ENCODE data around the gene TSSK2.

The TSSK2 gene

DNA sequence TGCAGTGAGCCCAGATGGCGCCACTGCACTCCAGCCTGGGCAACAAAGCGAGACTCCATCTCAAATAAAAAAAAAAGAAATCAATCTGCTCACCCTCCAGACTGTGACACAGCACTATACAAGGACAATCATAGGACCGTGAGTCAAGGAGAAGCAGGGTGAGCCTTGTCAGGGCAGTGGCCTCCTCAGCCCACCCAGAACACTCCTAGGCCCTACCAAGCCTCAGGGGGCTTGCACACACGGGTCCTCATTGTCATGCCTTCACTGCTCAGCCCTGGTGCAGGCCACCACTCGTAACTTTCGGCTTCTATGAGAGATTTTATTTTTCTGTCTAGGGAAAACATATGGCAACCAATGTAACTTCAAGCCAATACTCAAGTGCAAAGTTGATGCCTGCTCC is 44.7 kb upstream of the TSSK2 start:
- Histone ChIP-seq H3K9me3 (ENCODE audit: control extremely low read depth in 1 of 5, control insufficient read depth in 4 of 5, insufficient read depth in 2 of 5, low read depth in 1 of 5, low read length in 4 of 5) (no peaks in the 10 kb centered on the region), H3K27me3 (replicated peaks in 2 of 5; ENCODE audit: control insufficient read depth in 4 of 5, insufficient read depth in 5 of 5, low read length in 4 of 5) (no peaks in the 10 kb centered on the region), H3K4me1 (ENCODE audit: control extremely low read depth in 1 of 4, control insufficient read depth in 4 of 4, insufficient read depth in 4 of 4, low read length in 3 of 4) (peaks cover 12 to 46% (median 35%) of the 10 kb centered on the region in 4 experiments), H3K27ac (ENCODE audit: insufficient read depth in 1 of 2, low read depth in 1 of 2, low read length in 2 of 2, poor library complexity in 1 of 2, severe bottlenecking in 2 of 2) (no peak overlapping the region), H3K36me3 (ENCODE audit: control insufficient read depth in 4 of 4, insufficient read depth in 4 of 4, low read length in 3 of 4) (peaks cover 0 to 4% (median 3%) of the 10 kb centered on the region in 4 experiments), H3K4me3 (ENCODE audit: control insufficient read depth in 1 of 7, extremely low read depth in 1 of 7, insufficient read depth in 4 of 7, low read depth in 2 of 7, low read length in 6 of 7) (no peak overlapping the region)
- CTCF ChIA-PET = interaction anchor here (0.6 kb wide), 1 partner anchor 353 kb away, joined by 3 read pairs; no protein-coding TSS in a partner anchor
- POLR2A ChIA-PET = no interaction called here
- WGBS (ENCODE audit: insufficient coverage) = 89% methylated on average over 5 of the region's 6 CpGs
- DNase-seq = peak in 2 of 3 donors; percentile 32 to 54

DNA sequence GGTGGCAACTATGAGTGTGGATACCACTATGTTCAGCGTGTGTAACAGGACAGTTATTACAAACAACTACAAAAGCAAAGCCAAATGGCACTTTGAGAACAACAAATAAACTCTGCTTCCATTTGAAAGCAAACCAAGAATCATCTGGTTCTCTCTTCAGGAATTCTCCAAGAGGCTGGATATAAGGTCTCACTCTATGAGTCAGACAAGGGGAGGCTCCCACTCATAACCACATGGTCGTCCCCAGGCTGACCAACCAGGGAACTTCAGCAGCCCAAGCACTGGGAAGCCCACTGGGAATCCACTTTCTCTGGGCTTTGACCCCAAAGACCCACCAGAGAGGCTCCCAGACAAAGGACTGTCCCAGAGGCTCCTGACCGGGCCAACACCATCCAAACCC is 44.2 kb upstream of the TSSK2 start:
- no peak overlapping the region for H3K27ac ChIP-seq (ENCODE audit: insufficient read depth in 1 of 2, low read depth in 1 of 2, low read length in 2 of 2, poor library complexity in 1 of 2, severe bottlenecking in 2 of 2)
- DNase-seq = no peak
- ChIA-PET CTCF (no interaction called here), POLR2A (no interaction called here)
- H3K9me3 ChIP-seq (ENCODE audit: control extremely low read depth in 1 of 5, control insufficient read depth in 4 of 5, insufficient read depth in 2 of 5, low read depth in 1 of 5, low read length in 4 of 5) = no peaks in the 10 kb centered on the region
- peaks cover 12 to 46% (median 35%) of the 10 kb centered on the region in 4 experiments for H3K4me1 ChIP-seq (ENCODE audit: control extremely low read depth in 1 of 4, control insufficient read depth in 4 of 4, insufficient read depth in 4 of 4, low read length in 3 of 4)
- no peak overlapping the region for H3K4me3 ChIP-seq (ENCODE audit: control insufficient read depth in 1 of 7, extremely low read depth in 1 of 7, insufficient read depth in 4 of 7, low read depth in 2 of 7, low read length in 6 of 7)
- H3K27me3 ChIP-seq (replicated peaks in 2 of 5; ENCODE audit: control insufficient read depth in 4 of 5, insufficient read depth in 5 of 5, low read length in 4 of 5) = no peaks in the 10 kb centered on the region
- 95% methylated on average over 3 of the region's 3 CpGs for WGBS (ENCODE audit: insufficient coverage)
- peaks cover 0 to 4% (median 3%) of the 10 kb centered on the region in 4 experiments for H3K36me3 ChIP-seq (ENCODE audit: control insufficient read depth in 4 of 4, insufficient read depth in 4 of 4, low read length in 3 of 4)

DNA sequence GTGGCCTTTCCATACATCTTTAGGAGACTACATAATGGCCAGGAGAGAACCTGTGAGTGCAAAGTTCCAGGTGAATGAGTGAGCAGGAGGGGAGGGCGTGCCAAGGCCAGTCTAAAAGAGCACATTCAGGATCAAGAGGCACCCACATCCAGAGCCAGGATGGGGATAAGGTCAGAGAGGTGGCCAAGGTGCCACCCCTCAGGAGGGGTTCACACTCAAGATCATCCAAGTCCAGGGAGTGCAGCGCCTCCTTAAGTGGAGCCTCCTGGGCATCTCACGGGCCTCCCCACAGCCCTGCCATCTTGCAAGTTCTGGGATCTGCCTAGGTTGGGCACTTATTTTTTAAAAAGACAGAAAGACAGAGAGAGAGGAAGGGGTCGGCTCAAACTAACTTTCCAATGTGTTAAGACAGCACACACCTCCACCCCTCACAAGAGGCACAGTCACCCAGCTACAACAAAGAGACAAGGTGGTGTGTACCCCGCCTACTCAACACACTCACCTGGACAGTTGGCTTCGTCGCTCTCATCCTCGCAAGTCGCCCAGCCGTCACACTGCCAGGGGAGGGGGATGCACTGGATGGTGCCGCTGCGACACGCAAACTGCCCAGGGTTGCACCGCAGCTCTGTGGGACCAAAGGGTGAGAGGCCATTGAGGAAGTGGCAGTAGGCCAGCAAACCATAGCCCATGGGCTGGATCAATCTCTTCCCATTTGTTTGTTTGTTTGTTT is 42.1 kb upstream of the TSSK2 start:
- Histone ChIP-seq H3K27me3 (replicated peaks in 2 of 5; ENCODE audit: control insufficient read depth in 4 of 5, insufficient read depth in 5 of 5, low read length in 4 of 5) (no peaks in the 10 kb centered on the region), H3K27ac (ENCODE audit: insufficient read depth in 1 of 2, low read depth in 1 of 2, low read length in 2 of 2, poor library complexity in 1 of 2, severe bottlenecking in 2 of 2) (no peak overlapping the region), H3K9me3 (ENCODE audit: control extremely low read depth in 1 of 5, control insufficient read depth in 4 of 5, insufficient read depth in 2 of 5, low read depth in 1 of 5, low read length in 4 of 5) (no peaks in the 10 kb centered on the region), H3K4me1 (ENCODE audit: control extremely low read depth in 1 of 4, control insufficient read depth in 4 of 4, insufficient read depth in 4 of 4, low read length in 3 of 4) (peaks cover 12 to 50% (median 35%) of the 10 kb centered on the region in 4 experiments), H3K36me3 (ENCODE audit: control insufficient read depth in 4 of 4, insufficient read depth in 4 of 4, low read length in 3 of 4) (peaks cover 0 to 4% (median 1%) of the 10 kb centered on the region in 4 experiments), H3K4me3 (ENCODE audit: control insufficient read depth in 1 of 7, extremely low read depth in 1 of 7, insufficient read depth in 4 of 7, low read depth in 2 of 7, low read length in 6 of 7) (peak overlapping the region in 1 of 7 experiments; percentile 23)
- CTCF ChIA-PET = interaction anchor here (1.3 kb wide), 1 partner anchor 55 kb away, joined by 4 read pairs; the partner anchor contains the start of gene ESS2
- WGBS (ENCODE audit: insufficient coverage) = 98% methylated on average over 12 of the region's 14 CpGs
- POLR2A ChIA-PET = no interaction called here
- DNase-seq = no peak

DNA sequence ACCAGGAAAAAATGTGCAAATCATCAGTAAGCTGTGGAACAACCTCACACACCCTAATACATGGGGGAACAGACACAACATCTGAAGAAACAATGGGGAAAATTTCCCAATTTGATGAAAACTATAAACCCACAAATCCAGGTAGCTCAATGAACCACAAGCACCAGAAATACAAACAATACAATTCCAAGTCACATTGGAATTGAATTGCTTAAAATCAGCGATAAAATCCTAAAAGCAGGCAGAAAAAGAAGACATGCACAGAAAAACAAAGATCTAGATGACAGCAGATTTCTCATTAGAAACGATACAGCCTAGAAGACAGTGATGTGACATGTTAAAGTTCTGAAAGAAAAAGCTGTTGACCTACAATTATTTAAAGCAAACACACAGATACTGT is 40.9 kb upstream of the TSSK2 start:
- no peaks in the 10 kb centered on the region for H3K9me3 ChIP-seq (ENCODE audit: control extremely low read depth in 1 of 5, control insufficient read depth in 4 of 5, insufficient read depth in 2 of 5, low read depth in 1 of 5, low read length in 4 of 5)
- WGBS (ENCODE audit: insufficient coverage) = no CpG with 5 or more reads among the region's 2 CpGs
- ChIA-PET CTCF (no interaction called here), POLR2A (no interaction called here)
- H3K36me3 ChIP-seq (ENCODE audit: control insufficient read depth in 4 of 4, insufficient read depth in 4 of 4, low read length in 3 of 4) = peaks cover 0 to 6% (median 1%) of the 10 kb centered on the region in 4 experiments
- no peak overlapping the region for H3K27ac ChIP-seq (ENCODE audit: insufficient read depth in 1 of 2, low read depth in 1 of 2, low read length in 2 of 2, poor library complexity in 1 of 2, severe bottlenecking in 2 of 2)
- no peaks in the 10 kb centered on the region for H3K27me3 ChIP-seq (replicated peaks in 2 of 5; ENCODE audit: control insufficient read depth in 4 of 5, insufficient read depth in 5 of 5, low read length in 4 of 5)
- no peak overlapping the region for H3K4me3 ChIP-seq (ENCODE audit: control insufficient read depth in 1 of 7, extremely low read depth in 1 of 7, insufficient read depth in 4 of 7, low read depth in 2 of 7, low read length in 6 of 7)
- no peak for DNase-seq
- peaks cover 10 to 47% (median 33%) of the 10 kb centered on the region in 4 experiments for H3K4me1 ChIP-seq (ENCODE audit: control extremely low read depth in 1 of 4, control insufficient read depth in 4 of 4, insufficient read depth in 4 of 4, low read length in 3 of 4)

DNA sequence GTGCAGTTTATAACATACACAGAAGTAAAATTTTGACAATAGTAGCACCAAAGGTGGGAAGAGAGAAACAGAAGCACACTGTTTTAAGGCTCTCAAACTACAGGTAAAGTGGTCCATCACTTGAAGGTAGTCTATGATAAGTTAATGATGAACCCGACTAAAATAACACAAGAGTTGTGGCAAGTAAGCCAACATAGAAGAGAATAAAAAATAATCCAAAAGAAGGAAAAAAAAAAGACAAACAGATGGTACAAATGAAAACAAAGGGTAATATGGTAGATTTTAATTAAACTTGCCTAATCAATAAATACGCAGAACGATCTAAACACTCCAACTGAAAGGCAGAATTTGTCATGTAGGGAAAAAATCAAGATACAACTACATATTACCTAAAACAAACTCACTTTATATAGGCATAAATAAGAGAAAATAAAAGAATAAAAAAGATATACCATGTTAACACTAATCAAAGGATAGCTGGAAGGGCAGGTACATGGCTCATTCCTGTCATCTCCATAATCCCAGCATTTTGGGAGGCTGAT is 40.5 kb upstream of the TSSK2 start:
- POLR2A ChIA-PET = no interaction called here
- no peak for DNase-seq
- no peaks in the 10 kb centered on the region for H3K27me3 ChIP-seq (replicated peaks in 2 of 5; ENCODE audit: control insufficient read depth in 4 of 5, insufficient read depth in 5 of 5, low read length in 4 of 5)
- H3K9me3 ChIP-seq (ENCODE audit: control extremely low read depth in 1 of 5, control insufficient read depth in 4 of 5, insufficient read depth in 2 of 5, low read depth in 1 of 5, low read length in 4 of 5) = no peaks in the 10 kb centered on the region
- no peak overlapping the region for H3K27ac ChIP-seq (ENCODE audit: insufficient read depth in 1 of 2, low read depth in 1 of 2, low read length in 2 of 2, poor library complexity in 1 of 2, severe bottlenecking in 2 of 2)
- no CpG with 5 or more reads among the region's 3 CpGs for WGBS (ENCODE audit: insufficient coverage)
- H3K4me3 ChIP-seq (ENCODE audit: control insufficient read depth in 1 of 7, extremely low read depth in 1 of 7, insufficient read depth in 4 of 7, low read depth in 2 of 7, low read length in 6 of 7) = no peak overlapping the region
- CTCF ChIA-PET = no interaction called here
- H3K36me3 ChIP-seq (ENCODE audit: control insufficient read depth in 4 of 4, insufficient read depth in 4 of 4, low read length in 3 of 4) = peaks cover 0 to 6% (median 1%) of the 10 kb centered on the region in 4 experiments
- H3K4me1 ChIP-seq (ENCODE audit: control extremely low read depth in 1 of 4, control insufficient read depth in 4 of 4, insufficient read depth in 4 of 4, low read length in 3 of 4) = peaks cover 5 to 42% (median 28%) of the 10 kb centered on the region in 4 experiments

DNA sequence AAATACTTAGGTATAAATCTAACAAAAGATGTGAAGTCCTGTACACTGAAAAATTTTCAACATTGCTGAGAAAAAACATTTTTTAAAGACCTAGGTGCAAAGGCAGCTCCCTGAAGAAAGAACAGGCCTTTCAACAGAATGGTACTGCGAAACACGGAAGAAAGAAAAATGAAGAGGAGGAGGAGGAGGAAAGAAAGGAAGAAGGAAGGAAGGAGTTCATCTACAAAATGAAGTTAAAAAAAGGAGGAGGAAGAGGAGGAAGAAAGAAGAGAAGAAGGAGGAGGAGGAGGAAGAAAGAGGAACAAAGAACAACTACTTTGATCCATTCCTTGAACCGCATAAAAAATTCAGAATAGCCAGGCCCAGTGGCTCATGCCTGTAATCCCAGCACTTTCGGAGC is 38.4 kb upstream of the TSSK2 start:
- H3K4me3 ChIP-seq (ENCODE audit: control insufficient read depth in 1 of 7, extremely low read depth in 1 of 7, insufficient read depth in 4 of 7, low read depth in 2 of 7, low read length in 6 of 7) = no peak overlapping the region
- ChIA-PET CTCF (interaction anchor here (0.6 to 0.9 kb wide), 2 partner anchors 13 to 15 kb away, joined by 3 read pairs; no protein-coding TSS in a partner anchor), POLR2A (no interaction called here)
- H3K4me1 ChIP-seq (ENCODE audit: control extremely low read depth in 1 of 4, control insufficient read depth in 4 of 4, insufficient read depth in 4 of 4, low read length in 3 of 4) = peaks cover 3 to 22% (median 17%) of the 10 kb centered on the region in 4 experiments
- no peaks in the 10 kb centered on the region for H3K9me3 ChIP-seq (ENCODE audit: control extremely low read depth in 1 of 5, control insufficient read depth in 4 of 5, insufficient read depth in 2 of 5, low read depth in 1 of 5, low read length in 4 of 5)
- H3K36me3 ChIP-seq (ENCODE audit: control insufficient read depth in 4 of 4, insufficient read depth in 4 of 4, low read length in 3 of 4) = peaks cover 0 to 6% (median 4%) of the 10 kb centered on the region in 4 experiments
- WGBS (ENCODE audit: insufficient coverage) = 100% methylated on average over 3 of the region's 4 CpGs
- no peak for DNase-seq
- H3K27ac ChIP-seq (ENCODE audit: insufficient read depth in 1 of 2, low read depth in 1 of 2, low read length in 2 of 2, poor library complexity in 1 of 2, severe bottlenecking in 2 of 2) = no peak overlapping the region
- H3K27me3 ChIP-seq (replicated peaks in 2 of 5; ENCODE audit: control insufficient read depth in 4 of 5, insufficient read depth in 5 of 5, low read length in 4 of 5) = no peaks in the 10 kb centered on the region

DNA sequence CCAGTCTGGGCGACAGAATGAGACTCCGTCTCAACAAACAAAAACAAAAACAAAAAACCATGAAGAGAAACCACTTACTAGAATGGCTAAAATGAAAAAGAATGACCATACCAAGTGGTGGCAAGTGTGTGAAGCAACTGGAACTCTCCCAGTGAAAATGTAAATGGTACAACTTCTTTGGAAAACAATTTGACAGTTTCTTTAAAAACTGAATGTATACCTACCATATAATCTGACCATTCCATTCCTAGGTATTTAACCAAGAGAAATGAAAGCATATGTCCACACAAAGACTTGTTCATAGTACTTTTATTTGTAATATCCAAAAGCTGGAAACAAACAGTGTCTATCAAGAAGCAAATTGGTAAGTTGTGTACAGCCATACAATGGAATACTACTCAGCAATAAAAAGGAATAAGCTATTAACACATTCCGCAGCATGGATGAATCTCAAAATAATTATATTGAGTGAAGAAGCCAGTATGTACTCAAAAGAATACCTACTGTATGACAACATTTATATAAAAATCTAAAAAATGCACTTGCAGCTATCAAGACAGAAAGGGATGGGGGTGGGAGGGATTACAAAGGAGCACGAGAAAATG is 36.6 kb upstream of the TSSK2 start:
- no peak for DNase-seq
- ChIA-PET POLR2A (no interaction called here), CTCF (no interaction called here)
- H3K4me1 ChIP-seq (ENCODE audit: control extremely low read depth in 1 of 4, control insufficient read depth in 4 of 4, insufficient read depth in 4 of 4, low read length in 3 of 4) = peaks cover 0 to 5% (median under 1%) of the 10 kb centered on the region in 4 experiments
- no peak overlapping the region for H3K4me3 ChIP-seq (ENCODE audit: control insufficient read depth in 1 of 7, extremely low read depth in 1 of 7, insufficient read depth in 4 of 7, low read depth in 2 of 7, low read length in 6 of 7)
- peaks cover 0 to 7% (median 3%) of the 10 kb centered on the region in 4 experiments for H3K36me3 ChIP-seq (ENCODE audit: control insufficient read depth in 4 of 4, insufficient read depth in 4 of 4, low read length in 3 of 4)
- no peaks in the 10 kb centered on the region for H3K27me3 ChIP-seq (replicated peaks in 2 of 5; ENCODE audit: control insufficient read depth in 4 of 5, insufficient read depth in 5 of 5, low read length in 4 of 5)
- no peak overlapping the region for H3K27ac ChIP-seq (ENCODE audit: insufficient read depth in 1 of 2, low read depth in 1 of 2, low read length in 2 of 2, poor library complexity in 1 of 2, severe bottlenecking in 2 of 2)
- WGBS (ENCODE audit: insufficient coverage) = no CpG with 5 or more reads among the region's 4 CpGs
- H3K9me3 ChIP-seq (ENCODE audit: control extremely low read depth in 1 of 5, control insufficient read depth in 4 of 5, insufficient read depth in 2 of 5, low read depth in 1 of 5, low read length in 4 of 5) = no peaks in the 10 kb centered on the region
